Osteoblast (primary cell): Measurements from ENCODE around the gene NUMB. TPM values are rescaled to one million over a fixed set of nuclear protein-coding genes. Genes with fewer than 3 reads are reported as not detected.
"Not testable (repeated sequence)": the region's sequence is repeated elsewhere in the genome, so short reads cannot be mapped to it uniquely, and the experiment has no call there.

Source experiments
- DNase-seq: peaks from one replicate; pipeline ENCODE4 v3.0.0; 2011; ENCODE audit warnings: low spot score, mixed read lengths; ENCODE audit not compliant: insufficient read length; ENCODE audit errors: missing footprints
- H2AFZ ChIP-seq: 2 replicates; pipeline ENCODE4 v1.6.0; 2011; ENCODE audit warnings: mild to moderate bottlenecking, low read length
- H3K27ac ChIP-seq: 2 replicates; pipeline ENCODE4 v1.5.1; 2011; ENCODE audit warnings: mild to moderate bottlenecking, low read depth, low read length, moderate library complexity
- H3K27me3 ChIP-seq: 2 replicates; pipeline ENCODE4 v1.6.0; 2012; ENCODE audit warnings: mild to moderate bottlenecking, control low read depth, inconsistent platforms, low read length, moderate library complexity; ENCODE audit not compliant: insufficient read depth
- H3K36me3 ChIP-seq: 2 replicates; pipeline ENCODE4 v1.5.1; 2011; ENCODE audit warnings: mild to moderate bottlenecking, low read length, control low read depth, moderate library complexity; ENCODE audit not compliant: insufficient read depth
- H3K4me1 ChIP-seq: 2 replicates; pipeline ENCODE4 v1.5.1; 2011; ENCODE audit warnings: mild to moderate bottlenecking, low read length, control low read depth, moderate library complexity; ENCODE audit not compliant: insufficient read depth
- H3K4me2 ChIP-seq: 2 replicates; pipeline ENCODE4 v1.6.0; 2011; ENCODE audit warnings: mild to moderate bottlenecking, low read length; ENCODE audit not compliant: insufficient read depth
- H3K4me3 ChIP-seq: fragments of 200-600 bp; sonication (generic); 3 replicates; pipeline ENCODE4 v1.5.1; 2012; ENCODE audit warnings: mild to moderate bottlenecking, low read length, inconsistent platforms; ENCODE audit not compliant: insufficient read depth
- H3K79me2 ChIP-seq: 2 replicates; pipeline ENCODE4 v1.6.0; 2012; ENCODE audit warnings: mild to moderate bottlenecking, low read length, control low read depth, inconsistent platforms; ENCODE audit not compliant: insufficient read depth
- H3K9me3 ChIP-seq: 2 replicates; pipeline ENCODE4 v1.5.1; 2011; ENCODE audit warnings: low read depth, low read length, control low read depth
- H4K20me1 ChIP-seq: 2 replicates; pipeline ENCODE4 v1.6.0; 2012; ENCODE audit warnings: mild to moderate bottlenecking, low read length, control low read depth; ENCODE audit not compliant: insufficient read depth
- CTCF ChIP-seq: IDR thresholded peaks from 2 replicates; pipeline ENCODE4 v1.5.1; 2011; ENCODE audit warnings: mild to moderate bottlenecking, low read depth, low read length, moderate library complexity; ENCODE audit errors: extremely low read depth
- total RNA-seq: library from RNA; depleted of rRNA; stranded (reverse); fragments of >200 nt; gene quantifications from 2 replicates; pipeline ENCODE4 v1.2.3, GENCODE V29; 2012

The NUMB gene
- total RNA-seq, 1 donor, result 52.5 TPM

GRCh38 chr14:73392329-73393257, 65.8 kb downstream of the NUMB start:
- Histone ChIP-seq H3K4me2 (no peak overlapping the region), H3K9me3 (no peaks in the 10 kb centered on the region), H3K36me3 (peaks cover 15% of the 10 kb centered on the region), H3K4me1 (no peaks in the 10 kb centered on the region), H4K20me1 (peaks cover 23% of the 10 kb centered on the region), H3K27me3 (no peaks in the 10 kb centered on the region), H3K79me2 (peaks cover 85% of the 10 kb centered on the region), H2AFZ (no peak overlapping the region), H3K27ac (no peak overlapping the region), H3K4me3 (no peak overlapping the region)
- DNase-seq, result no peak
- no peak for TF ChIP-seq CTCF

- H3K27me3 ChIP-seq, H3K4me2 ChIP-seq, H3K9me3 ChIP-seq, H3K4me3 ChIP-seq, H4K20me1 ChIP-seq, H3K36me3 ChIP-seq, H2AFZ ChIP-seq, H3K27ac ChIP-seq, H3K4me1 ChIP-seq, DNase-seq: not testable (repeated sequence)
- peaks cover 81% of the 10 kb centered on the region for H3K79me2 ChIP-seq
Observed at GRCh38 chr14:73387860-73388259, 70.5 kb downstream of the NUMB start.

- H3K4me3 ChIP-seq, result no peak overlapping the region
- peaks cover 79% of the 10 kb centered on the region for H3K79me2 ChIP-seq
- peaks cover under 1% of the 10 kb centered on the region for H3K36me3 ChIP-seq
- H3K4me2 ChIP-seq, result no peak overlapping the region
- peaks cover 10% of the 10 kb centered on the region for H4K20me1 ChIP-seq
- no peak for TF ChIP-seq CTCF
- no peak overlapping the region for H3K27ac ChIP-seq
- DNase-seq, result peak; percentile 58
- H3K9me3 ChIP-seq, result no peaks in the 10 kb centered on the region
- H3K4me1 ChIP-seq, result no peaks in the 10 kb centered on the region
- no peaks in the 10 kb centered on the region for H3K27me3 ChIP-seq
- no peak overlapping the region for H2AFZ ChIP-seq
Observed at GRCh38 chr14:73386342-73386741, 72.0 kb downstream of the NUMB start.

- H3K27me3 ChIP-seq, result not testable (repeated sequence)
Observed at GRCh38 chr14:73385021-73385420, 73.3 kb downstream of the NUMB start.

GRCh38 chr14:73383356-73383755, 75.0 kb downstream of the NUMB start:
- peaks cover 86% of the 10 kb centered on the region for H3K79me2 ChIP-seq

More at GRCh38 chr14:73385021-73385420, 73.3 kb downstream of the NUMB start:
- not testable (repeated sequence) for H3K9me3 ChIP-seq, H2AFZ ChIP-seq, DNase-seq, H3K27ac ChIP-seq, H3K4me3 ChIP-seq, H4K20me1 ChIP-seq, H3K4me2 ChIP-seq, H3K4me1 ChIP-seq, H3K36me3 ChIP-seq
- H3K79me2 ChIP-seq, result peaks cover 84% of the 10 kb centered on the region

More at GRCh38 chr14:73383356-73383755, 75.0 kb downstream of the NUMB start:
- H3K4me2 ChIP-seq, result no peak overlapping the region
- no peaks in the 10 kb centered on the region for H3K4me1 ChIP-seq
- H3K27me3 ChIP-seq, result no peaks in the 10 kb centered on the region
- H4K20me1 ChIP-seq, result peaks cover 14% of the 10 kb centered on the region
- peaks cover 3% of the 10 kb centered on the region for H3K36me3 ChIP-seq
- DNase-seq, result no peak
- no peak overlapping the region for H2AFZ ChIP-seq
- no peaks in the 10 kb centered on the region for H3K9me3 ChIP-seq
- H3K27ac ChIP-seq, result no peak overlapping the region
- TF ChIP-seq CTCF, result no peak
- no peak overlapping the region for H3K4me3 ChIP-seq
